Psoas muscle (tissue), 8 donors: ENCODE data around the gene IGFL2. TPM values are rescaled to one million over a fixed set of nuclear protein-coding genes. Genes with fewer than 3 reads are reported as not detected.

Experiments used
- ATAC-seq, 4 donors: fragments of 200-7000 bp; cut with Tn5 transposase; one replicate each; pipeline ENCODE4 v1.9.1; 2020; ENCODE audit warnings: moderate library complexity in 3 of 4, mild to moderate bottlenecking in 2 of 4
- DNase-seq, 2 donors: peaks; one replicate each; pipeline ENCODE4 v3.0.0-alpha.2; 2020
- H3K27ac ChIP-seq: fragments of 200-600 bp; one replicate; pipeline ENCODE4 v1.8.0; 2022
- H3K27me3 ChIP-seq, 3 donors: fragments of 200-600 bp in 1 of 3; one replicate each; pipeline versions ENCODE4 v1.6.1 to v1.8.0; 2013 to 2022; ENCODE audit warnings: low read length in 2 of 3, mild to moderate bottlenecking in 2 of 3, moderate library complexity in 1 of 3; ENCODE audit not compliant: insufficient read depth in 3 of 3
- H3K36me3 ChIP-seq, 2 donors: fragments of 200-600 bp in 1 of 2; one replicate each; pipeline versions ENCODE4 v1.6.1 to v1.8.0; 2013 to 2022; ENCODE audit warnings: low read depth in 1 of 2, mild to moderate bottlenecking in 1 of 2, moderate library complexity in 1 of 2; ENCODE audit not compliant: insufficient read depth in 1 of 2
- H3K4me1 ChIP-seq: fragments of 200-600 bp; one replicate; pipeline ENCODE4 v1.8.0; 2022
- H3K4me3 ChIP-seq: fragments of 200-600 bp; one replicate; pipeline ENCODE4 v1.8.0; 2022; ENCODE audit warnings: mild to moderate bottlenecking
- H3K9me3 ChIP-seq: fragments of 200-600 bp; one replicate; pipeline ENCODE4 v1.8.0; 2022
- WGBS, 3 donors: extraction: QIAGEN DNeasy Blood & Tissue Kit; methylation state at CpG; one replicate each; pipeline versions ENCODE4 v1.1.6 to v1.1.7; 2013; 5-methylcytosine and 5-hydroxymethylcytosine counted together
- intact Hi-C, 2 donors: fragments of 100-400 bp; cut with DNase I; formaldehyde crosslinking; loops; one replicate each; pipeline versions ENCODE4 v1.11.0 to v1.14.2; 2022
- polyA plus RNA-seq, 3 donors: library from polyadenylated mRNA; stranded (reverse); fragments of 200-250 nt; gene quantifications; one replicate each; pipeline ENCODE4 v1.2.3, GENCODE V29; 2013
- total RNA-seq, 4 donors: library from RNA; stranded (reverse); fragmentation: NEBNext Ultra II Directional in 2 of 4; extraction: Animal tissue kit (Norgen Biotek cat#: 25700) in 2 of 4; gene quantifications; one replicate each; pipeline versions ENCODE4 v1.2.1 to v1.2.4, GENCODE V29; 2021 to 2023
- TF ChIP-seq, protein P1 (sequence below): fragments of 200-600 bp; IDR thresholded peaks from one replicate; pipeline ENCODE4 v1.8.0; 2022; ENCODE audit warnings: antibody characterized with exemption
- donor health status: healthy with polysubstance abuse.
- donor health status: DM: no; HTN: no; CAD: no; lungs with moderate emphysema.
- donor health status: Bipolar disorder and iron deficiency.
- donor health status: healthy.
- donor health status: DM: yes; HTN: yes; CAD: no.
- donor health status: DM: no; HTN: no; CAD: no.
- donor health status: DM: no; HTN: no; CAD: no.
- donor health status: DM: yes; HTN: yes; CAD: no.

Gene IGFL2
- total and polyA plus RNA-seq, 7 donors = not detected

GRCh38 chr19:46144756-46145155, 3.3 kb upstream of the IGFL2 start:
- Histone ChIP-seq H3K27ac (no peak overlapping the region), H3K9me3 (no peaks in the 10 kb centered on the region), H3K4me1 (no peaks in the 10 kb centered on the region), H3K36me3 (no peaks in the 10 kb centered on the region), H3K4me3 (no peak overlapping the region), H3K27me3 (peaks cover 0 to 5% (median 3%) of the 10 kb centered on the region in 3 donors)
- intact Hi-C loops = no loop called here
- ATAC-seq (no peak), DNase-seq (no peak)
- TF ChIP-seq, protein P1, sequence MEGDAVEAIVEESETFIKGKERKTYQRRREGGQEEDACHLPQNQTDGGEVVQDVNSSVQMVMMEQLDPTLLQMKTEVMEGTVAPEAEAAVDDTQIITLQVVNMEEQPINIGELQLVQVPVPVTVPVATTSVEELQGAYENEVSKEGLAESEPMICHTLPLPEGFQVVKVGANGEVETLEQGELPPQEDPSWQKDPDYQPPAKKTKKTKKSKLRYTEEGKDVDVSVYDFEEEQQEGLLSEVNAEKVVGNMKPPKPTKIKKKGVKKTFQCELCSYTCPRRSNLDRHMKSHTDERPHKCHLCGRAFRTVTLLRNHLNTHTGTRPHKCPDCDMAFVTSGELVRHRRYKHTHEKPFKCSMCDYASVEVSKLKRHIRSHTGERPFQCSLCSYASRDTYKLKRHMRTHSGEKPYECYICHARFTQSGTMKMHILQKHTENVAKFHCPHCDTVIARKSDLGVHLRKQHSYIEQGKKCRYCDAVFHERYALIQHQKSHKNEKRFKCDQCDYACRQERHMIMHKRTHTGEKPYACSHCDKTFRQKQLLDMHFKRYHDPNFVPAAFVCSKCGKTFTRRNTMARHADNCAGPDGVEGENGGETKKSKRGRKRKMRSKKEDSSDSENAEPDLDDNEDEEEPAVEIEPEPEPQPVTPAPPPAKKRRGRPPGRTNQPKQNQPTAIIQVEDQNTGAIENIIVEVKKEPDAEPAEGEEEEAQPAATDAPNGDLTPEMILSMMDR = no peak
- 53 to 55% (median 54%) methylated on average over 3 of the region's 3 CpGs for WGBS, 3 donors

- Histone ChIP-seq H3K36me3 (no peaks in the 10 kb centered on the region), H3K4me3 (no peak overlapping the region), H3K4me1 (no peaks in the 10 kb centered on the region), H3K9me3 (no peaks in the 10 kb centered on the region), H3K27ac (no peak overlapping the region), H3K27me3 (peaks cover 0 to 6% (median 3%) of the 10 kb centered on the region in 3 donors)
- DNase-seq (no peak), ATAC-seq (no peak)
- 72 to 78% (median 77%) methylated on average over 8 of the region's 8 CpGs for WGBS, 3 donors
- TF ChIP-seq, protein P1 = no peak
- intact Hi-C loops = no loop called here
Observed at GRCh38 chr19:46147166-46147740, 785 bp upstream of the IGFL2 start.

DNA sequence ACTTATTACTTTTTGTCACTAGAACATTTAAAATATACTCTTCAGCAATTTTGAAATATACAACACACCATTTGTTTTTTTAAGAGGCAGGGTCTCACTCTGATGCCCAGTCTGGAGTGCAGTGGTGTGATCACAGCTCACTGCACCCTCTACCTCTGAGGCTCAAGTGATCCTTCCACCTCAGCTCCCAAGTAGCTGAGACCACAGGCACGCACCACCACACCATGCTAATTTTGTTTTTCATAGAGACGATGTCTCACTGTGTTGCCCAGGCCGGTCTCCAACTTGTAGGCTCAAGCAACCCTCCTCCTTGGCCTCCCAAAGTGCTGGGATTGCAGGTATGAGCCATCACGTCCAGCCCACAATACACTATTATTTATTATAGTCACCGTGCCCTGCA, 2.6 kb downstream of the IGFL2 start:
- H3K36me3 ChIP-seq = no peaks in the 10 kb centered on the region
- no peaks in the 10 kb centered on the region for H3K9me3 ChIP-seq
- intact Hi-C loops = no loop called here
- H3K27me3 ChIP-seq = peaks cover 0 to 9% (median 3%) of the 10 kb centered on the region in 3 donors
- H3K27ac ChIP-seq = no peak overlapping the region
- DNase-seq = no peak
- WGBS, 3 donors = 77 to 83% (median 82%) methylated on average over 5 of the region's 5 CpGs
- TF ChIP-seq, protein P1 = no peak
- ATAC-seq = no peak
- H3K4me1 ChIP-seq = no peaks in the 10 kb centered on the region
- no peak overlapping the region for H3K4me3 ChIP-seq

GRCh38 chr19:46155237-46155636, 7.2 kb downstream of the IGFL2 start:
- ATAC-seq = no peak
- intact Hi-C loops = no loop called here
- Histone ChIP-seq H3K4me1 (no peaks in the 10 kb centered on the region), H3K27me3 (peaks cover 0 to 17% (median 3%) of the 10 kb centered on the region in 3 donors), H3K36me3 (no peaks in the 10 kb centered on the region), H3K9me3 (no peaks in the 10 kb centered on the region), H3K27ac (no peak overlapping the region), H3K4me3 (no peak overlapping the region)
- TF ChIP-seq, protein P1 = no peak
- WGBS, 3 donors = 43 to 65% (median 52%) methylated on average over 3 of the region's 3 CpGs
- DNase-seq = no peak
